ENCODE results near the gene TPGS1.
A peak's percentile ranks its signal among the peaks of the same experiment; 100 is the strongest.

The TPGS1 gene

DNA sequence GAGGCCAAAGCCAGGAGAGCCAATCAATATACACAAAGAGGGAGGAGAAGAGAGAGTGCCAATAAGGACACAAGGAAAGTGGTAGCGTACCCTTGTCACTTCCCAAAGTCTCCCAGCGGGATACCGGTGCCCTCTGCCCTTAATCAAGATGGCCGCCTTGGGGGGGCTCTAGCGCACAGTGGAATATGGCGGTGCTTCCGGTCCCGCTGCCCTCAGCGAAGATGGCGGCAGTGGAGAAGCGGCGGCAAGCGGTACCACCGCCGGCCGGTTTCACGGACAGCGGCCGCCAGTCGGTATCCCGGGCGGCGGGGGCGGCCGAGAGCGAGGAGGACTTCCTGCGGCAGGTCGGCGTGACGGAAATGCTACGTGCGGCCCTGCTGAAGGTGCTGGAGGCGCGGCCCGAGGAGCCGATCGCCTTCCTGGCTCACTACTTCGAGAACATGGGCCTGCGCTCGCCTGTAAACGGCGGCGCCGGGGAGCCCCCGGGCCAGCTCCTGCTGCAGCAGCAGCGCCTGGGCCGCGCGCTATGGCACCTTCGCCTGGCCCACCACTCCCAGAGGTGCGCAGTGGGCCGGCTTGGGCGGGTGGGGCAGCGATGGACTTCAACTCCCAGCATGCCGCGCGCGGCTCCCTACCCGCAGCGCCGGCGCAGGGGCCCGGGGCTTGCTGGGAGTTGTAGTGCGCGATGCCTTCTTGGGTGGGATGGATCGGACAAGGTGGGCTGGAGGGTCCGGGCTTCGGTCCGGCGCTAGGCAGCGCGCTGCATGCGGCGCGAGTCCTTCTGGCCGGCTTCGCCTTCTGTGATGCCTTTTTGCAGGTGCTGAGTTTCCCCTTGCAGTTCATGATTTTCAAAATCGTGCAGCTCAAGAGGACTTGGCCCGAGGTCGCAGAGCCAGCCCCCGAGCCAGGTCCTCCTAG lies at the start of gene TPGS1:
TPGS1 (plus strand) TSS at position 212 of the 918 bp plus-strand sequence; CDS start at position 222, 10 bp downstream.
- DNase-seq (ENCODE audit: low spot score): peak; percentile 81

DNA sequence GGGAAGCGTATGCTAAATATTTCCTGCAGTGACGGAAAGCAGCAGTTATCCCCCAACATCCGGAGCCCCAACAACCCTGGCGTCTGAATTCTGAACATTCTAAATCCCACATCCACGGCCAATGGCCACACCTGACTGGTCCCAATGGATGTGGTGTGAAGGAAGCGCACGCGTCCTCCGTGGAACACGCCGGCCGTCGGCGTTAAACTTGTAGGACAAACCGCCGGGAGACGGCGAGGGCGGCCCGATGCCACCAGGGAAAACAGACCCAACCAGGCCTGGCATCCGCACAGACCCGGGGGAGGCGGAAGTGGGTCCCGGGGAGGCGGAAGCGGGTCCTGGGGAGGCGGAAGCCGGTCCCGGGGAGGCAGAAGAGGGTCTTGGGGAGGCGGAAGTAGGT lies 49.7 kb upstream of the TPGS1 start:
- no peak for DNase-seq (ENCODE audit: low spot score)

- DNase-seq (ENCODE audit: low spot score): no peak
These were observed 48.9 kb upstream of the TPGS1 start for GRCh38 chr19:458091-459042.

GRCh38 chr19:459724-460511 lies 47.4 kb upstream of the TPGS1 start:
- peak; percentile 94 for DNase-seq (ENCODE audit: low spot score)

DNA sequence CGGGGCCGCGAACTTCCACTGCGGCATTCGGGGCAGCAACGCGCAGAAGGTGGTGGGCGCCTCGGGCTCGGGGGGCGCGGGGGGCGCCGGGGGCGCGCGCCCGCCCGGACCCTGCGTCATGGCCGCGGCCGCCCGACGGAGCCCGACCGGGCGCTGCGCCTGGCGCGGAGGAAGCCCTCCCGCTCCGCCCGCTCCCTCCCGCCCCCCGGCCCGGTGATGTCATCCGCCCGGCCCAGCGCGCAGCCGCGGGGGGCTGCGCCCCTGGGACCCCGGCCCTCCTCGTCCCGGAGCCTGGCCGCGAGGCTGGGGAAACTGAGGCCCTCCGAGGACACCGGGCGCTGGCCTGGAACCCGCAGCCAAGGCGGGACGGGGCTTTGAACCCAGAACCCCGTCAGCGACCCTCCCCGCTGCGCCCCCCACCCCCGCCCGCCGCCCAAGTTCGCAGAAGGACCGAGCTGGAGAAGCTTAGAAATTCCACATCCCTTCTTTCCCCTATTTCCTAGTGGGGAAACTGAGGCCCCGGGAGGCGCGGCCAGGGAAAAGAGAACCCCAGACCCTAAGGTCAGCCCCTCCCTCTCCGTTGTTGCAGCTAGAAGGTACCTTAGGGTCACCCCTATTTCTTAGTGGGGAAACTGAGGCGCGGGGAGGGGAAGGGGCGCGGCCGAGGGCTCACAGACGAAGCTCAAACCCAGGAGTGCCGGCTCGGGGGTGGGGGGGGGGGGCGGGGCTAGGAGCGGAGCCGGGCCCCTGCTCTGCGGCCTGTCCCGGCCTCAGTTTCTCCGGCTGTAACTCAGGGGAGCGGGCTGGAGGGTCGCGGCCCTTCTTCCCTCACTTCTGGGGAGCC lies 46.2 kb upstream of the TPGS1 start, which contains the start of gene SHC2:
SHC2 (minus strand) TSS at position 157 of the 844 bp plus-strand sequence; CDS start at position 120, 37 bp downstream.
- peak; percentile 82 for DNase-seq (ENCODE audit: low spot score)

DNA sequence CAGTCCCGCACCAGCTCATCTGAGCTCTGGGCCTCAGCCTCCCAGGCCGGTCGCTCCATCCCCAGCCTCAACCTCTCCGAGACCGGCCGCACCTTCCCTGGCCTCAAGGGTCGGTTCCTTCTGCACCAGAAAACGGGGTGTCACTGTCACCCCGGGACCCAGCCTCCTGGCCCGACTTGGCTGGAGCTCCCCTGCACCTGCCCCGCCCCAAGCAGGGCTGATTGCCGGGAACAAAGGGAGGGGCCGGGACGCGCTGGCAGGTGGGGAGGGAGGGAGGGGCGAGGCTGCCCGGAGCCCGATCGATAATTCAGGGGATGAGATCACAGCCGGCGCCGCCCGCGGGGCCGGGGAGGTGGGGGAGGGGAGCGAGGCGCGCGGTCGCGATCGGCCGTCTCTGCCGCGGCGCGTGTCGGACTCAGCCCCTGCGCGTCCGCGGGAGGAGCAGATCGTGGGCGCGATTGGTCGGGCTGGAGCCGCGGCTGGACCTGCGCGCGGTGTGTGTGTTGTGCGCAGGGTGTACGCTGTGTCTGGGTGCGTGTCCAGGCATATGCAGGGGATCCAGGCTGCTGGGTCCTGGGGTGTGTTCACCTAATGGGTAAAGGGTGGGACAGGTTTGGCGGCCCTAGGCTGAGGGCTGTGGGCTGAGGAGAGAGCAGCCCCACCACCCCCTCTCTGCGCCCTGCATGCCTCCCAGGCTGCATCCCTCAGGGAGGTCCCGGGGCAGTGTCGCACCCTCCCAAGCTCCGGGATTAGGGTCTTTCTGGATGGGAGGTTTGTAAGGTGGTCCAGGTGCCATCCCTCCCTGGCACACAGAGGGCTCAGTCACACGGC lies 45.4 kb upstream of the TPGS1 start:
- DNase-seq (ENCODE audit: low spot score): peak; percentile 90

DNA sequence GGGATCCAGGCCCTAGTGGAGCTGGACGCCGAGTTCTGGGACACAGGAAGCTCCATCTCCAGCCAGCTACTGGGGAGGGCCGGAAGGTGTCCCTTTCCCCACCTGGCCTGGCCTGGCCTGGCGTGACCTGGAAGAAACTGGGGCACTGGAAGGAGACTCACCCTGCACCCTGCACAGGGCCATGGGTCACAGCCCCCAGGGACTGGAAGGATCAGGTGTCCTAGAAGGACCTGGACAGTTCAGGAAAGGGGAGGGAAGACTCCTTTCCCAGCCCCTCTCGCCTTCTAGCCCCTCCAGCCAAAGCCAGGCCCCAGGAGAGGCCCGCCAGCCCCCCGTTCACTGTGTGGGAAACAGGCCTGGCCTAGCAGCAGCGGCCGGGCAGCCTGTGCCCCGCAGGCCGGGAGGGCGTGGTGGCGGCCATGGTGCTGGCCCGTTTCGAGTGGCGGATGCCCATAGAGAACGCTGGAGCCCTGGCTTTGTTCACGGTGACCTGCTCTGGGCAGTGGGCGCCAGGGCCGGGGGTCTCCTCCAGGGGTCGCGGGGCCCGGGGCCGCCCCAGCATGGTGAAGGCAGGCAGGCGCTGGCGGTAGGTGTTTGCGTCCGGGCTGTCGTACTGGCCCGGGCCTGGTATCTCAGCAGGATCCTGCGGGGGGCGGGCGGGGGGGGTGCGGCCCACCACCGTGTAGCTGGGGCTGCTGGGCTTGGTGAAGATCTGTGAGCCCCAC lies 43.7 kb upstream of the TPGS1 start:
- no peak for DNase-seq (ENCODE audit: low spot score)

- DNase-seq (ENCODE audit: low spot score): no peak
These were observed 43.1 kb upstream of the TPGS1 start for GRCh38 chr19:464208-464545.

GRCh38 chr19:465056-465816 lies 42.1 kb upstream of the TPGS1 start:
- DNase-seq (ENCODE audit: low spot score): no peak

DNA sequence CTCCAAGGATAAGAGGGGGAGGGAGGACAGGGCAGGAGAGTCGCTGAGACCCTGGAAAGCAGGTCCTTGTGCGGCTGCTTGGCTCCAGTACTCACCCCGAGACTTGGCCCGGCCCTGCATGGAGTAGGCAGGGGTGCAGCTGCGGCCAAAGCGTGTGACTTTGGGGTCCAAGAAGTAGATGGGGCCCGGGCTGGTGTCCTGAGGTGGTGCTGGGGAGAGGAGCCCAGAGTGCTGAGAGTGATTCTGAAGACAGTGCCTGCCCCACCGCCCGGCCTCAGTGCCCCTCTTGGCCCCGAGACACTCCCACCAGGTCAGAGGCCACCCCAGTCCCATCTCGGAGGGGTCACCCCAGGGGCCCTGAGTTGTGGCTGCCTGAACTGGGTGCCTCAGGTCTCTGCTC lies 39.7 kb upstream of the TPGS1 start:
- no peak for DNase-seq (ENCODE audit: low spot score)

GRCh38 chr19:468587-469256 lies 38.6 kb upstream of the TPGS1 start:
- DNase-seq (ENCODE audit: low spot score): no peak

DNA sequence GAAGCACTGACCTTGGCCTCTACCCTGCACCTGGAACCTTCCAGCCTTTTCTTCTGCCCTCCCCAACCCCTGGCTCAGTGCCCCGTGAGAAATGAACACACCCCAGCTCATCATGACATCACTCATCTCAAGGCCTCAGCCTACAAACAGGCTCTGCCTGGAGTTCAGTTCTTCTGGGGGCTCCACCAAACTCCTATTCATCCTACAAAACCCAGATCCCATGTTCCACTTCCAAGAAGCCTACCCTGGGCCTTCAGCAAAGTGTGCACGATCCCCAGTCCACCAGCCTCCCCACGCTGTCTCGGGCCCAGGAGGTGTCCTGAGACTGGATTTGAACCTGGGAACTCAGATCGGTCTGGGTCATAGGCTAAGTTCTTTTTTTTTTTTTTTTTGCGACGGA lies 37.5 kb upstream of the TPGS1 start:
- no peak for DNase-seq (ENCODE audit: low spot score)

- no peak for DNase-seq (ENCODE audit: low spot score)
These were observed 36.6 kb upstream of the TPGS1 start for GRCh38 chr19:470701-471100.

- DNase-seq (ENCODE audit: low spot score): no peak
These were observed 35.1 kb upstream of the TPGS1 start for GRCh38 chr19:472005-472858.

- DNase-seq (ENCODE audit: low spot score): no peak
These were observed 32.9 kb upstream of the TPGS1 start for GRCh38 chr19:474126-475078.

- no peak for DNase-seq (ENCODE audit: low spot score)
These were observed 31.9 kb upstream of the TPGS1 start for GRCh38 chr19:475360-475759.
